RWPE2 (cell line): ENCODE results near the gene RPEL1.

Experiments used
- ATAC-seq: fragments of 200-7000 bp; cut with Tn5 transposase; 3 replicates; pipeline ENCODE4 v1.9.1; 2021; ENCODE audit warnings: low read depth
- DNase-seq: peaks from one replicate; pipeline ENCODE4 v3.0.0-alpha.2; 2020; ENCODE audit warnings: low spot score
- H3K27ac ChIP-seq: fragments of 450-650 bp; 2 replicates; pipeline ENCODE4 v1.5.1; 2017; ENCODE audit warnings: mild to moderate bottlenecking; ENCODE audit not compliant: poor library complexity, severe bottlenecking
- H3K27me3 ChIP-seq: fragments of 250-450 bp; sonication (Bioruptor Pico); 2 replicates; pipeline ENCODE4 v1.5.1; 2021; ENCODE audit warnings: mild to moderate bottlenecking, moderate library complexity; ENCODE audit not compliant: insufficient read depth, poor library complexity, severe bottlenecking
- H3K36me3 ChIP-seq: fragments of 250-450 bp; sonication (Bioruptor Pico); 2 replicates; pipeline ENCODE4 v1.5.1; 2020; ENCODE audit warnings: low read depth, mild to moderate bottlenecking, moderate library complexity
- H3K4me1 ChIP-seq: fragments of 250-450 bp; sonication (Bioruptor Pico); 2 replicates; pipeline ENCODE4 v1.5.1; 2021; ENCODE audit warnings: mild to moderate bottlenecking, moderate library complexity; ENCODE audit not compliant: insufficient read depth, poor library complexity, severe bottlenecking
- H3K4me3 ChIP-seq: fragments of 250-450 bp; sonication (Bioruptor Pico); 2 replicates; pipeline ENCODE4 v1.5.1; 2021; ENCODE audit warnings: mild to moderate bottlenecking, moderate library complexity; ENCODE audit not compliant: severe bottlenecking
- H3K9me3 ChIP-seq: fragments of 250-450 bp; sonication (Bioruptor Pico); 2 replicates; pipeline ENCODE4 v1.5.1; 2021; ENCODE audit warnings: mild to moderate bottlenecking, moderate library complexity; ENCODE audit not compliant: severe bottlenecking
- TF ChIP-seq, protein P1 (sequence below): fragments of 450-650 bp; IDR thresholded peaks from one replicate; pipeline ENCODE4 v1.5.1; 2017; ENCODE audit warnings: mild to moderate bottlenecking, moderate library complexity; ENCODE audit not compliant: poor library complexity, severe bottlenecking

Gene RPEL1

DNA sequence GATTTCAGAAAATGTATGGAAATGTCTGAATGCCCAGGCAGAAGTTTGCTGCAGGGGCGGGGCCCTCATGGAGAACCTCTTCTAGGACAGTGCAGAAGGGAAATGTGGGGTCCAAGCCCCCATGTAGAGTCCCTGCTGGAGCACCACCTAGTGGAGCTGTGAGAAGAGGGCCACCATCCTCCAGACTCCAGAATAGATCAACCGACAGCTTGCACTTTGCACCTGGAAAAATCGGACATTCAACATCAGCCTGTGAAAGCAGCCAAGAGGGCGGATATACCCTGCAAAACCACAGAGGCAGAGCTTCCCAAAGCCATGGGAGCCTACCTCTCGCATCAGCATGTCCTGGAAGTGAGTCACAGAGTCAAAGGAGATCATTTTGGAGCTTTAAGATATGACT is 14.3 kb downstream of the RPEL1 start:
- H3K36me3 ChIP-seq = no peaks in the 10 kb centered on the region
- TF ChIP-seq, protein P1, sequence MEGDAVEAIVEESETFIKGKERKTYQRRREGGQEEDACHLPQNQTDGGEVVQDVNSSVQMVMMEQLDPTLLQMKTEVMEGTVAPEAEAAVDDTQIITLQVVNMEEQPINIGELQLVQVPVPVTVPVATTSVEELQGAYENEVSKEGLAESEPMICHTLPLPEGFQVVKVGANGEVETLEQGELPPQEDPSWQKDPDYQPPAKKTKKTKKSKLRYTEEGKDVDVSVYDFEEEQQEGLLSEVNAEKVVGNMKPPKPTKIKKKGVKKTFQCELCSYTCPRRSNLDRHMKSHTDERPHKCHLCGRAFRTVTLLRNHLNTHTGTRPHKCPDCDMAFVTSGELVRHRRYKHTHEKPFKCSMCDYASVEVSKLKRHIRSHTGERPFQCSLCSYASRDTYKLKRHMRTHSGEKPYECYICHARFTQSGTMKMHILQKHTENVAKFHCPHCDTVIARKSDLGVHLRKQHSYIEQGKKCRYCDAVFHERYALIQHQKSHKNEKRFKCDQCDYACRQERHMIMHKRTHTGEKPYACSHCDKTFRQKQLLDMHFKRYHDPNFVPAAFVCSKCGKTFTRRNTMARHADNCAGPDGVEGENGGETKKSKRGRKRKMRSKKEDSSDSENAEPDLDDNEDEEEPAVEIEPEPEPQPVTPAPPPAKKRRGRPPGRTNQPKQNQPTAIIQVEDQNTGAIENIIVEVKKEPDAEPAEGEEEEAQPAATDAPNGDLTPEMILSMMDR = no peak
- H3K27ac ChIP-seq = no peak overlapping the region
- ATAC-seq = no peak
- no peaks in the 10 kb centered on the region for H3K4me1 ChIP-seq
- no peaks in the 10 kb centered on the region for H3K27me3 ChIP-seq
- no peaks in the 10 kb centered on the region for H3K9me3 ChIP-seq
- no peak overlapping the region for H3K4me3 ChIP-seq
- no peak for DNase-seq

DNA sequence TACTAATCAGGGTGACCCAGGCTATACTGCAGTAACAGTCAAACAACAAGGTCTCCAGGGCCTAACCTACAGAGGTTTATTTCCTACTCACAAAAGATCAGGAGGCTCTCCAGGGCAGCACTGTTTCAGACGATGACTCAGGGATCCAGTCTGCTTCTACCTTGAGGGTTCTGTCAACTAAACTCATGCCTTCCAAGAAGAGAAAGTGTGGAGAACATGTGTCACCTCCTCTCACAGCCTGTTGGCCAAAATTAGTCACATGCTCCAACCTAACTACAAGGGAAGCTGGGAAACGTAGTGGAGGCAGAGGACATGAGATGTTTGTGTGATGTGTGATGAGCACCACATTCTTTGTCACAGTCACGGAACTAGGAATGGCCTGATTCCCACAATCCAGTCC is 16.5 kb downstream of the RPEL1 start:
- Histone ChIP-seq H3K27me3 (peaks cover 8% of the 10 kb centered on the region), H3K9me3 (no peaks in the 10 kb centered on the region), H3K4me3 (no peak overlapping the region), H3K4me1 (no peaks in the 10 kb centered on the region), H3K36me3 (no peaks in the 10 kb centered on the region), H3K27ac (no peak overlapping the region)
- TF ChIP-seq, protein P1 = no peak
- ATAC-seq (no peak), DNase-seq (no peak)

DNA sequence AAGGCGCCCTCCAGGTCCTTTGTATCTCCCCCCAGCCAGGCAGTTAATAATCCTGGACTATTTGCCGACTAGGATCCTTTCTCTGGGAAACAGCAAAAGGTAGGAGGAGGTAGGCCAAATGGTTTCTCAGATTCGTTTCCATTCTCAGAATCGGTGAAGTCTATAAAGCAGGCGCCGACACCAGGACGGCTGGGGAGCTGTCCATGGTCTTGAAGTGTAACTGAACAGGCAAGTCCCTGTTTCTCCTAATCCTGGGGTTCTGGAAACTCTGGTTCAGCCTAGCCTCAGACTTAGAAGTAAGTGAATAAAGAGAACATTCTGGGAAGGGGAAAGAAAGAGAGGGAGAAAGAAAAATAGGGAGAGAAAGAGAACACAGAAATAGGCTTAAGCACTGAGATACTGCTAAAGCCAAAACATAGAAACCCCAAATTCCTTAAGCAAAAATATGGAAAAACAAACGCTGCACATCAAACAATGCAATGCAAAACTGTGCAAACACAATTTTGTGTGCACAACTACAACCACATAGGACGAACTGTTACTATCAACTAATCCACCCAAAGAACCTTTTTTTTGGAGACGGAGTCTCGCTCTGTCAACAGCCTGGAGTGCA is 20.1 kb downstream of the RPEL1 start:
- Histone ChIP-seq H3K36me3 (no peaks in the 10 kb centered on the region), H3K4me3 (no peak overlapping the region), H3K27ac (no peak overlapping the region), H3K4me1 (no peaks in the 10 kb centered on the region), H3K27me3 (peaks cover 8% of the 10 kb centered on the region), H3K9me3 (no peaks in the 10 kb centered on the region)
- TF ChIP-seq, protein P1 = no peak
- DNase-seq = no peak
- 0 out of 3 replicates have a peak, but pooled peaks have one; percentile 35 for ATAC-seq

DNA sequence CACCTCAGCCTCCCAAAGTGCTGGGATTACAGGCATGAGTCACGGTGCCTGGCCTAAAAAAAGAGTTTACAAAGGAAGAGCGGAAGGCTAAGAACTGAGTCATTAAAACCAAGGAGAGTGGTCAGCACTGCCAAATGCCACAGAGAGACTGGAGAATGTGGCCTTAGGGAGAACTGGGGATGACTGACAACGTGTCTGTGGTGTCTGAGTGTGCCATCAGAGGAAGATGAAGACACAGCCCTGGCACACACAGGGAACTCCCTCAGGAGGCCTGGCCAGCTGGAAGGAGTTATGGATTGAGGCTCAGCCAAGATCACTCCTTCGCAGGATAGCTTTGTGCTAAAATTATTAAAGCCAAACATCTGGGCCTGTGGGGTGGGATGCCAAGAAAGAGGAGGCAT is 27.4 kb downstream of the RPEL1 start:
- DNase-seq (peak; percentile 85), ATAC-seq (peak; percentile 94)
- no peaks in the 10 kb centered on the region for H3K9me3 ChIP-seq
- peaks cover 19% of the 10 kb centered on the region for H3K27me3 ChIP-seq
- no peaks in the 10 kb centered on the region for H3K36me3 ChIP-seq
- peaks cover 9% of the 10 kb centered on the region for H3K4me1 ChIP-seq
- TF ChIP-seq, protein P1 = no peak
- H3K4me3 ChIP-seq = no peak overlapping the region
- peak overlapping the region; percentile 55 for H3K27ac ChIP-seq

DNA sequence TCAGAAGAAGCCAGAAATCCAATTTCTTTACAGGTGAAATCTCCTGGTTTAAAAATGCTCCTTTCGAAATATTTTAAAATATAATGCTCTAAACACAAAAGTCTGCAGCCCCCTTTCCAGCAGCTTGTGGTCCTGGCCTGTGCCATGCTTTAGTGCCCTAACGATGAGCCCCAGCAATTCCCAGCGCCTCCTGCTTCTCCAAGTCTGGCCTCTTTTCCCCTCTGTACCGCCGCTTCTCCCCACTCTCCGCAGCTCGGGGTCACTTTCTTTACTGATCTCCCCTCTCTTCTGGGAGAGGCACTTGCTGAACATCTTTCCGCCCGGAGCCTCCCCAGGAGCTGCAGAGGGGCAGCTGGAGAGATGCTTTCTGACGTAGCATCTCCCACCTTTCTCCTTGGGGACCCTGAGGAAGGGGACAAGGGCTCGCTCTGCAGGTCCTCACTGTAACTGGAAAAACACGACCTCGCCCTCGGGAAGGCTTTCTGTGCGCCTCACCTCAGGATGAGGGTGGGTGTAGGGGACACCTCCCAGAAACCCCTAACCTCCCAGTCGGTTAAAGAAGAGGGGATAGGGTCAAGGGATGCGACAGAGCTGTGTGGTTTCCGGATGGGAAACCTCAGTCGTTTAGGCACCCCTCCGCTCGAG is 30.7 kb downstream of the RPEL1 start:
- DNase-seq (no peak), ATAC-seq (no peak)
- H3K27me3 ChIP-seq = peaks cover 33% of the 10 kb centered on the region
- no peaks in the 10 kb centered on the region for H3K9me3 ChIP-seq
- TF ChIP-seq, protein P1 = no peak
- no peaks in the 10 kb centered on the region for H3K36me3 ChIP-seq
- H3K4me1 ChIP-seq = peaks cover 9% of the 10 kb centered on the region
- no peak overlapping the region for H3K4me3 ChIP-seq
- H3K27ac ChIP-seq = no peak overlapping the region
